Mesendoderm (in vitro differentiated cells): ENCODE results near the gene METAP2.
A peak's percentile ranks its signal among the peaks of the same experiment; 100 is the strongest.

Experiments used
- DNase-seq: peaks from one replicate; pipeline ENCODE4 v3.0.0; 2013
- H2AK5ac ChIP-seq: 2 replicates; pipeline ENCODE4 v1.6.1; 2013; ENCODE audit warnings: low read length, inconsistent platforms
- H2BK120ac ChIP-seq: 2 replicates; pipeline ENCODE4 v1.6.1; 2013; ENCODE audit warnings: low read depth, mild to moderate bottlenecking, low read length, moderate library complexity, mixed read lengths
- H2BK15ac ChIP-seq: replicated peaks from 2 replicates; pipeline ENCODE4 v1.6.1; 2013; ENCODE audit warnings: low read depth, mild to moderate bottlenecking, moderate library complexity
- H2BK5ac ChIP-seq: 2 replicates; pipeline ENCODE4 v1.6.1; 2013; ENCODE audit warnings: low read length, inconsistent platforms
- H3K18ac ChIP-seq: 2 replicates; pipeline ENCODE4 v1.6.1; 2013; ENCODE audit warnings: mild to moderate bottlenecking, low read length, mixed read lengths
- H3K23ac ChIP-seq: one replicate; pipeline ENCODE4 v1.6.1; 2013; ENCODE audit warnings: low read length
- H3K27ac ChIP-seq: 2 replicates; pipeline ENCODE4 v1.5.1; 2013; ENCODE audit warnings: low read depth, mild to moderate bottlenecking, inconsistent platforms, low read length, moderate library complexity
- H3K27me3 ChIP-seq: 2 replicates; pipeline ENCODE4 v1.6.1; 2013; ENCODE audit warnings: low read length, control low read depth, mild to moderate bottlenecking, inconsistent platforms; ENCODE audit not compliant: insufficient read depth, poor library complexity
- H3K36me3 ChIP-seq: 2 replicates; pipeline ENCODE4 v1.6.1; 2013; ENCODE audit warnings: low read length, inconsistent platforms; ENCODE audit not compliant: control insufficient read depth, insufficient read depth
- H3K4ac ChIP-seq: one replicate; pipeline ENCODE4 v1.6.1; 2013; ENCODE audit warnings: low read depth, mild to moderate bottlenecking, low read length, moderate library complexity
- H3K4me1 ChIP-seq: 2 replicates; pipeline ENCODE4 v1.6.1; 2013; ENCODE audit warnings: low read depth, low read length, inconsistent platforms; ENCODE audit not compliant: control insufficient read depth
- H3K4me2 ChIP-seq: 2 replicates; pipeline ENCODE4 v1.6.1; 2013; ENCODE audit warnings: low read length
- H3K4me3 ChIP-seq: 2 replicates; pipeline ENCODE4 v1.5.1; 2013; ENCODE audit warnings: mild to moderate bottlenecking, low read length
- H3K56ac ChIP-seq: one replicate; pipeline ENCODE4 v1.6.1; 2013; ENCODE audit warnings: low read length
- H3K79me1 ChIP-seq: 2 replicates; pipeline ENCODE4 v1.6.1; 2013; ENCODE audit warnings: low read length, inconsistent platforms
- H3K79me2 ChIP-seq: 2 replicates; pipeline ENCODE4 v1.6.1; 2013; ENCODE audit warnings: mild to moderate bottlenecking, low read length; ENCODE audit not compliant: control insufficient read depth, insufficient read depth
- H3K9ac ChIP-seq: 2 replicates; pipeline ENCODE4 v1.6.1; 2013; ENCODE audit warnings: low read length, inconsistent platforms
- H4K5ac ChIP-seq: one replicate; pipeline ENCODE4 v1.6.1; 2013; ENCODE audit warnings: low read length
- H4K8ac ChIP-seq: one replicate; pipeline ENCODE4 v1.6.1; 2013; ENCODE audit warnings: low read depth, mild to moderate bottlenecking, control low read depth, low read length, moderate library complexity
- WGBS: extraction: QIAGEN DNeasy Blood & Tissue Kit; methylation state at CpG from one replicate; pipeline ENCODE4 v1.1.7; 2013; ENCODE audit warnings: low lambda C conversion rate, missing lambda C conversion rate; ENCODE audit not compliant: insufficient coverage; ENCODE audit errors: extremely low coverage; 5-methylcytosine and 5-hydroxymethylcytosine counted together

Gene METAP2

GRCh38 chr12:95522692-95523091 is 48.7 kb downstream of the METAP2 start:
- Histone ChIP-seq H3K4me2 (no peak overlapping the region), H3K18ac (peak overlapping the region; percentile 90), H3K27me3 (no peaks in the 10 kb centered on the region), H3K23ac (no peak overlapping the region), H2AK5ac (no peak overlapping the region), H3K79me1 (no peaks in the 10 kb centered on the region), H3K4ac (no peak overlapping the region), H3K56ac (no peak overlapping the region), H2BK120ac (peak overlapping the region; percentile 95), H3K4me3 (no peak overlapping the region), H3K36me3 (no peaks in the 10 kb centered on the region), H3K79me2 (no peaks in the 10 kb centered on the region), H3K9ac (no peak overlapping the region), H4K8ac (no peak overlapping the region), H3K27ac (no peak overlapping the region), H2BK5ac (no peak overlapping the region), H4K5ac (no peak overlapping the region), H3K4me1 (peaks cover 2% of the 10 kb centered on the region), H2BK15ac (no peak overlapping the region)
- DNase-seq = peak; percentile 90
- no CpG with 5 or more reads among the region's 8 CpGs for WGBS

- Histone ChIP-seq H3K79me2 (peaks cover 4% of the 10 kb centered on the region), H3K4ac (no peak overlapping the region), H2BK120ac (no peak overlapping the region), H3K9ac (no peak overlapping the region), H3K27ac (no peak overlapping the region), H2AK5ac (no peak overlapping the region), H3K4me2 (no peak overlapping the region), H4K8ac (no peak overlapping the region), H4K5ac (no peak overlapping the region), H3K4me1 (no peaks in the 10 kb centered on the region), H3K23ac (no peak overlapping the region), H3K36me3 (no peaks in the 10 kb centered on the region), H3K56ac (no peak overlapping the region), H3K4me3 (no peak overlapping the region), H3K27me3 (no peaks in the 10 kb centered on the region), H2BK15ac (no peak overlapping the region), H3K79me1 (no peaks in the 10 kb centered on the region), H2BK5ac (no peak overlapping the region), H3K18ac (no peak overlapping the region)
- DNase-seq = no peak
- WGBS = no CpG with 5 or more reads among the region's 4 CpGs
These were observed 54.5 kb downstream of the METAP2 start for GRCh38 chr12:95528431-95528830.

GRCh38 chr12:95529693-95530225 is 55.8 kb downstream of the METAP2 start:
- Histone ChIP-seq H3K56ac (no peak overlapping the region), H3K4me2 (no peak overlapping the region), H3K4me1 (no peaks in the 10 kb centered on the region), H3K23ac (no peak overlapping the region), H3K27ac (no peak overlapping the region), H2AK5ac (no peak overlapping the region), H4K5ac (no peak overlapping the region), H3K9ac (no peak overlapping the region), H2BK15ac (no peak overlapping the region), H3K18ac (no peak overlapping the region), H3K36me3 (no peaks in the 10 kb centered on the region), H3K79me1 (no peaks in the 10 kb centered on the region), H3K4me3 (no peak overlapping the region), H3K4ac (no peak overlapping the region), H2BK120ac (no peak overlapping the region), H3K79me2 (peaks cover 6% of the 10 kb centered on the region), H2BK5ac (no peak overlapping the region), H3K27me3 (no peaks in the 10 kb centered on the region), H4K8ac (no peak overlapping the region)
- no peak for DNase-seq
- WGBS = 100% methylated on average over 1 of the region's 4 CpGs

- H3K36me3 ChIP-seq = no peaks in the 10 kb centered on the region
- H2AK5ac ChIP-seq = no peak overlapping the region
- H3K4me3 ChIP-seq = no peak overlapping the region
- H3K56ac ChIP-seq = no peak overlapping the region
- H3K4me2 ChIP-seq = no peak overlapping the region
- H3K27me3 ChIP-seq = no peaks in the 10 kb centered on the region
- H2BK120ac ChIP-seq = no peak overlapping the region
- H4K5ac ChIP-seq = no peak overlapping the region
- H3K79me2 ChIP-seq = peaks cover 9% of the 10 kb centered on the region
- no CpG with 5 or more reads among the region's 5 CpGs for WGBS
- no peak overlapping the region for H3K4ac ChIP-seq
- no peak overlapping the region for H3K27ac ChIP-seq
- no peak overlapping the region for H3K23ac ChIP-seq
- no peak overlapping the region for H4K8ac ChIP-seq
- no peak for DNase-seq
- H3K18ac ChIP-seq = no peak overlapping the region
- no peak overlapping the region for H2BK15ac ChIP-seq
- no peak overlapping the region for H2BK5ac ChIP-seq
- no peaks in the 10 kb centered on the region for H3K79me1 ChIP-seq
- no peaks in the 10 kb centered on the region for H3K4me1 ChIP-seq
- H3K9ac ChIP-seq = no peak overlapping the region
These were observed 58.9 kb downstream of the METAP2 start for GRCh38 chr12:95532851-95533250.

- no peak overlapping the region for H3K4me3 ChIP-seq
- no peak overlapping the region for H3K23ac ChIP-seq
- no peak overlapping the region for H4K5ac ChIP-seq
- no peaks in the 10 kb centered on the region for H3K36me3 ChIP-seq
- no peak overlapping the region for H2AK5ac ChIP-seq
- peaks cover 2% of the 10 kb centered on the region for H3K4me1 ChIP-seq
- no peak overlapping the region for H3K4me2 ChIP-seq
- H4K8ac ChIP-seq = no peak overlapping the region
- no CpG with 5 or more reads among the region's 4 CpGs for WGBS
- no peak overlapping the region for H2BK5ac ChIP-seq
- no peak overlapping the region for H3K18ac ChIP-seq
- H3K9ac ChIP-seq = no peak overlapping the region
- no peak overlapping the region for H3K4ac ChIP-seq
- no peaks in the 10 kb centered on the region for H3K79me1 ChIP-seq
- H3K79me2 ChIP-seq = peaks cover 9% of the 10 kb centered on the region
- DNase-seq = no peak
- H3K27ac ChIP-seq = no peak overlapping the region
- no peak overlapping the region for H2BK15ac ChIP-seq
- H3K27me3 ChIP-seq = no peaks in the 10 kb centered on the region
- no peak overlapping the region for H2BK120ac ChIP-seq
- H3K56ac ChIP-seq = no peak overlapping the region
These were observed 60.0 kb downstream of the METAP2 start for GRCh38 chr12:95533985-95534384.

- no peak overlapping the region for H2BK15ac ChIP-seq
- no peak overlapping the region for H4K5ac ChIP-seq
- no peak overlapping the region for H2BK120ac ChIP-seq
- peaks cover 2% of the 10 kb centered on the region for H3K4me1 ChIP-seq
- no peak overlapping the region for H3K4ac ChIP-seq
- peak; percentile 76 for DNase-seq
- no peaks in the 10 kb centered on the region for H3K36me3 ChIP-seq
- peaks cover 6% of the 10 kb centered on the region for H3K79me2 ChIP-seq
- H3K56ac ChIP-seq = no peak overlapping the region
- H3K4me2 ChIP-seq = no peak overlapping the region
- H3K27ac ChIP-seq = no peak overlapping the region
- no peaks in the 10 kb centered on the region for H3K79me1 ChIP-seq
- no peak overlapping the region for H3K4me3 ChIP-seq
- H4K8ac ChIP-seq = no peak overlapping the region
- H2AK5ac ChIP-seq = no peak overlapping the region
- no peak overlapping the region for H2BK5ac ChIP-seq
- no CpG with 5 or more reads among the region's 4 CpGs for WGBS
- no peaks in the 10 kb centered on the region for H3K27me3 ChIP-seq
- no peak overlapping the region for H3K23ac ChIP-seq
- H3K9ac ChIP-seq = no peak overlapping the region
- H3K18ac ChIP-seq = no peak overlapping the region
These were observed 64.1 kb downstream of the METAP2 start for GRCh38 chr12:95538006-95538405.
